Upper lobe of right lung (tissue), 1 donor: ENCODE measurements around the gene PRDM5. TPM values are rescaled to one million over a fixed set of nuclear protein-coding genes. Genes with fewer than 3 reads are reported as not detected.

Experiments
- ATAC-seq: fragments of 200-7000 bp; cut with Tn5 transposase; one replicate; pipeline ENCODE4 v1.9.1; 2020; ENCODE audit warnings: mild to moderate bottlenecking, moderate library complexity
- DNase-seq: peaks from one replicate; pipeline ENCODE4 v3.0.0-alpha.2; 2020
- H3K27ac ChIP-seq: fragments of 200-600 bp; one replicate; pipeline ENCODE4 v1.8.0; 2022
- H3K27me3 ChIP-seq: fragments of 200-600 bp; one replicate; pipeline ENCODE4 v1.8.0; 2022; ENCODE audit warnings: mild to moderate bottlenecking
- H3K36me3 ChIP-seq: fragments of 200-600 bp; one replicate; pipeline ENCODE4 v1.8.0; 2022
- H3K4me1 ChIP-seq: fragments of 200-600 bp; one replicate; pipeline ENCODE4 v1.8.0; 2022
- H3K4me3 ChIP-seq: fragments of 200-600 bp; one replicate; pipeline ENCODE4 v1.8.0; 2022; ENCODE audit warnings: mild to moderate bottlenecking
- H3K9me3 ChIP-seq: fragments of 200-600 bp; one replicate; pipeline ENCODE4 v1.8.0; 2022
- intact Hi-C: fragments of 100-400 bp; cut with DNase I; formaldehyde crosslinking; loops from one replicate; pipeline ENCODE4 v1.11.0; 2022
- total RNA-seq: library from RNA; stranded (reverse); fragmentation: NEBNext Ultra II Directional; extraction: Animal tissue kit (Norgen Biotek cat#: 25700); gene quantifications from one replicate; pipeline ENCODE4 v1.2.1, GENCODE V29; 2021
- TF ChIP-seq, protein P1 (sequence below): fragments of 200-600 bp; IDR thresholded peaks from one replicate; pipeline ENCODE4 v1.8.0; 2022; ENCODE audit warnings: antibody characterized with exemption
- donor health status: DM: no; HTN: yes; CAD: no; lungs with severe emphysema.

Gene PRDM5
- total RNA-seq, 1 donor from 2014 or later: 17.0 TPM

DNA sequence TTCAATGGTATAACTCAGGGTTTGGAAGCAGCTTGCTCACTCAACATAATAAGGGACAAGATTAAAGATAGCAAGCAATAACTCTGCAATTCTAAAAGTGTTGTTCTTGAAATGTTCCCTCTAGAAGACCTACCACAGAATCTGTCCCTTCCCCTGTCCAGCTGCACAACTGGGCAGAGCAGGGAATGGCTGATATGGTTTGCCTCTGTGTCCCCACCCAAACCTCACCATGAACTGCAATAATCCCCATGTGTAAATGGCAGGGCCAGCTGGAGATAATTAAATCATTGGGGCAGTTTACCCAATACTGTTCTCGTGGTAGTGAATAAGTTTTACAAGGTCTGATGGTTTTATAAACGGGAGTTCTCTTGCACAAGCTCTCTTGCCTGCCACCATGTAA is 19.1 kb downstream of the PRDM5 start:
- H3K4me1 ChIP-seq: no peaks in the 10 kb centered on the region
- H3K27ac ChIP-seq: no peak overlapping the region
- no peak for ATAC-seq
- H3K36me3 ChIP-seq: no peaks in the 10 kb centered on the region
- TF ChIP-seq, protein P1, sequence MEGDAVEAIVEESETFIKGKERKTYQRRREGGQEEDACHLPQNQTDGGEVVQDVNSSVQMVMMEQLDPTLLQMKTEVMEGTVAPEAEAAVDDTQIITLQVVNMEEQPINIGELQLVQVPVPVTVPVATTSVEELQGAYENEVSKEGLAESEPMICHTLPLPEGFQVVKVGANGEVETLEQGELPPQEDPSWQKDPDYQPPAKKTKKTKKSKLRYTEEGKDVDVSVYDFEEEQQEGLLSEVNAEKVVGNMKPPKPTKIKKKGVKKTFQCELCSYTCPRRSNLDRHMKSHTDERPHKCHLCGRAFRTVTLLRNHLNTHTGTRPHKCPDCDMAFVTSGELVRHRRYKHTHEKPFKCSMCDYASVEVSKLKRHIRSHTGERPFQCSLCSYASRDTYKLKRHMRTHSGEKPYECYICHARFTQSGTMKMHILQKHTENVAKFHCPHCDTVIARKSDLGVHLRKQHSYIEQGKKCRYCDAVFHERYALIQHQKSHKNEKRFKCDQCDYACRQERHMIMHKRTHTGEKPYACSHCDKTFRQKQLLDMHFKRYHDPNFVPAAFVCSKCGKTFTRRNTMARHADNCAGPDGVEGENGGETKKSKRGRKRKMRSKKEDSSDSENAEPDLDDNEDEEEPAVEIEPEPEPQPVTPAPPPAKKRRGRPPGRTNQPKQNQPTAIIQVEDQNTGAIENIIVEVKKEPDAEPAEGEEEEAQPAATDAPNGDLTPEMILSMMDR: no peak
- DNase-seq: no peak
- intact Hi-C loops: no loop called here
- no peaks in the 10 kb centered on the region for H3K27me3 ChIP-seq
- H3K4me3 ChIP-seq: no peak overlapping the region
- H3K9me3 ChIP-seq: no peaks in the 10 kb centered on the region

DNA sequence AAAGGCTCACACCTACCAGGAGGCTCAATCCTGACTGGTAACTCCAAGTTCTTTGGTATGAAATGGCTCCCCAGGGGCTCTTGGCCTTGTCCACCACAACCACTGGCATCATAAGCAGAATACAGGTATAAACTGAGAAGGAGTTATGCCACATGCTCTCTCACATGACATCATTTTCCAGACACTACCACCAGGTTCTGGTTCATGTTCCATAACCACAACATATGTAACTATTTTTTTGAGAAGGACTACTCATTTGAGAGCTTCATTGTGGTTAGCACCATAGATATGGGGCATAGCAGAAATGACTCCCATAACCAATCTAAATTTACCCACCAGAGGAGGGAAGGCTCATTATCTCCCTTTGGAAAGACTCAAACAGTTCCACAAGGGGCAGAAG is 19.6 kb downstream of the PRDM5 start:
- H3K4me3 ChIP-seq: no peak overlapping the region
- intact Hi-C loops: no loop called here
- TF ChIP-seq, protein P1: no peak
- H3K27me3 ChIP-seq: no peaks in the 10 kb centered on the region
- H3K4me1 ChIP-seq: no peaks in the 10 kb centered on the region
- no peak overlapping the region for H3K27ac ChIP-seq
- H3K36me3 ChIP-seq: no peaks in the 10 kb centered on the region
- DNase-seq: no peak
- H3K9me3 ChIP-seq: no peaks in the 10 kb centered on the region
- no peak for ATAC-seq

GRCh38 chr4:120901731-120902130 is 20.8 kb downstream of the PRDM5 start:
- Histone ChIP-seq H3K27me3 (no peaks in the 10 kb centered on the region), H3K4me1 (no peaks in the 10 kb centered on the region), H3K4me3 (no peak overlapping the region), H3K9me3 (no peaks in the 10 kb centered on the region), H3K36me3 (no peaks in the 10 kb centered on the region), H3K27ac (no peak overlapping the region)
- intact Hi-C loops: no loop called here
- no peak for DNase-seq
- TF ChIP-seq, protein P1: no peak
- no peak for ATAC-seq

- H3K27ac ChIP-seq: no peak overlapping the region
- no peaks in the 10 kb centered on the region for H3K9me3 ChIP-seq
- no peaks in the 10 kb centered on the region for H3K27me3 ChIP-seq
- no peaks in the 10 kb centered on the region for H3K4me1 ChIP-seq
- TF ChIP-seq, protein P1: no peak
- no peak for DNase-seq
- intact Hi-C loops: no loop called here
- no peak for ATAC-seq
- no peak overlapping the region for H3K4me3 ChIP-seq
- no peaks in the 10 kb centered on the region for H3K36me3 ChIP-seq
Observed at GRCh38 chr4:120897981-120898719, 24.4 kb downstream of the PRDM5 start.

DNA sequence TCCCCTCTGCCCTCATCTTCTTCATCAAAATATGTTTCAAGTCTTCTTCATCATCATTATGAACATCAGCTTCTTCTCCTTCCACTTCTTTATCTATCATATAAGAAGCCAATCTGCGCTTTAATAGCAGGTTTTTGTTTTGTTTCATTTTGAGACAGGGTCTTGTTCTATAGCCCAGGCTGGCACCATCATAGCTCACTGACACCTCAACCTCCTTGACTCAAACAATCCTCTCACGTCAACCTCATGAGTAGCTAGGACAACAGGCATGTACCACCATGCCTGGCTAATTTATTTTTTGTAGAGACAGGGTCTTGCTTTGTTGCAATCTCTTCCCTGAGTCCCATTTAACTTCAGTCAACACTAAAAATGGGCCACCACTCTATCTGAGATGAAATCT is 27.0 kb downstream of the PRDM5 start:
- ATAC-seq (no peak), DNase-seq (no peak)
- Histone ChIP-seq H3K36me3 (no peaks in the 10 kb centered on the region), H3K9me3 (no peaks in the 10 kb centered on the region), H3K27ac (no peak overlapping the region), H3K4me1 (no peaks in the 10 kb centered on the region), H3K27me3 (no peaks in the 10 kb centered on the region), H3K4me3 (no peak overlapping the region)
- TF ChIP-seq, protein P1: no peak
- intact Hi-C loops: no loop called here

DNA sequence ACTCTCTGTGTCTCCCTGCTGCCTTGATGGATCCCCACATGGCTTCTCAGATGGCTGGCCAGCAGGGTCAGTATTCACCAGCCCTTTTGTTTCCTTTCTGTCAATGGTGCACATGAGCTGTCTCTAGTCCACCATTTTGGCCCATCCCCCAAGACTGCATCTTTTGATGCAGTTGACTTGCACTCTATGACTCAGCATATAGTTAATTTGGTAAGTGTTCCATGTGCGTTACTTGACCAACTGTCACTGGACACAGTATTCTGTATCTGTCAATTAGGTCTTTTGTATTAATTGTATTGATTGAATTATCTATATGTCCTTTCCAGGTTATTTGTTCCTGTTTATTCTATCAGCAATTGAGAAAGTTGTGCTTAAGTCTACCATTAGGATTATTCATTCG is 29.2 kb downstream of the PRDM5 start:
- H3K4me1 ChIP-seq: no peaks in the 10 kb centered on the region
- DNase-seq: no peak
- no peaks in the 10 kb centered on the region for H3K36me3 ChIP-seq
- no peaks in the 10 kb centered on the region for H3K27me3 ChIP-seq
- TF ChIP-seq, protein P1: no peak
- ATAC-seq: no peak
- intact Hi-C loops: no loop called here
- H3K27ac ChIP-seq: no peak overlapping the region
- no peaks in the 10 kb centered on the region for H3K9me3 ChIP-seq
- no peak overlapping the region for H3K4me3 ChIP-seq
